Measurements from ENCODE around the gene TGM2.
A peak's percentile ranks its signal among the peaks of the same experiment; 100 is the strongest.

The TGM2 gene

GRCh38 chr20:38164069-38164468 is 1.0 kb downstream of the TGM2 start:
- Histone ChIP-seq H3K36me3 (ENCODE audit: insufficient read depth, low read length) (peaks cover 9% of the 10 kb centered on the region), H3K4me3 (ENCODE audit: low read depth in 1 of 2, low read length in 2 of 2) (peak overlapping the region in 1 of 2 donors; percentile 69), H3K27me3 (ENCODE audit: control insufficient read depth in 1 of 2, insufficient read depth in 2 of 2, low read length in 2 of 2) (no peaks in the 10 kb centered on the region), H3K9me3 (ENCODE audit: low read length) (no peaks in the 10 kb centered on the region), H3K4me1 (ENCODE audit: insufficient read depth, low read length) (peaks cover 16% of the 10 kb centered on the region), H3K9ac (ENCODE audit: low read length) (no peak overlapping the region), H3K27ac (ENCODE audit: low read depth, low read length) (no peak overlapping the region)

GRCh38 chr20:38162878-38163875 is 1.9 kb downstream of the TGM2 start:
- Histone ChIP-seq H3K9ac (ENCODE audit: low read length) (no peak overlapping the region), H3K36me3 (ENCODE audit: insufficient read depth, low read length) (peaks cover 13% of the 10 kb centered on the region), H3K4me1 (ENCODE audit: insufficient read depth, low read length) (peaks cover 20% of the 10 kb centered on the region), H3K27ac (ENCODE audit: low read depth, low read length) (no peak overlapping the region), H3K27me3 (ENCODE audit: control insufficient read depth in 1 of 2, insufficient read depth in 2 of 2, low read length in 2 of 2) (no peaks in the 10 kb centered on the region), H3K4me3 (ENCODE audit: low read depth in 1 of 2, low read length in 2 of 2) (no peak overlapping the region), H3K9me3 (ENCODE audit: low read length) (no peaks in the 10 kb centered on the region)

- no peaks in the 10 kb centered on the region for H3K9me3 ChIP-seq (ENCODE audit: low read length)
- no peaks in the 10 kb centered on the region for H3K27me3 ChIP-seq (ENCODE audit: control insufficient read depth in 1 of 2, insufficient read depth in 2 of 2, low read length in 2 of 2)
- H3K36me3 ChIP-seq (ENCODE audit: insufficient read depth, low read length): peaks cover 13% of the 10 kb centered on the region
- H3K9ac ChIP-seq (ENCODE audit: low read length): no peak overlapping the region
- H3K4me3 ChIP-seq (ENCODE audit: low read depth in 1 of 2, low read length in 2 of 2): no peak overlapping the region
- H3K27ac ChIP-seq (ENCODE audit: low read depth, low read length): no peak overlapping the region
- H3K4me1 ChIP-seq (ENCODE audit: insufficient read depth, low read length): peaks cover 31% of the 10 kb centered on the region
Observed at GRCh38 chr20:38162149-38162548, 2.9 kb downstream of the TGM2 start.

- Histone ChIP-seq H3K9ac (ENCODE audit: low read length) (no peak overlapping the region), H3K36me3 (ENCODE audit: insufficient read depth, low read length) (peaks cover 13% of the 10 kb centered on the region), H3K27ac (ENCODE audit: low read depth, low read length) (no peak overlapping the region), H3K4me1 (ENCODE audit: insufficient read depth, low read length) (peaks cover 38% of the 10 kb centered on the region), H3K9me3 (ENCODE audit: low read length) (no peaks in the 10 kb centered on the region), H3K4me3 (ENCODE audit: low read depth in 1 of 2, low read length in 2 of 2) (no peak overlapping the region), H3K27me3 (ENCODE audit: control insufficient read depth in 1 of 2, insufficient read depth in 2 of 2, low read length in 2 of 2) (no peaks in the 10 kb centered on the region)
Observed at GRCh38 chr20:38161412-38161774, 3.7 kb downstream of the TGM2 start.

DNA sequence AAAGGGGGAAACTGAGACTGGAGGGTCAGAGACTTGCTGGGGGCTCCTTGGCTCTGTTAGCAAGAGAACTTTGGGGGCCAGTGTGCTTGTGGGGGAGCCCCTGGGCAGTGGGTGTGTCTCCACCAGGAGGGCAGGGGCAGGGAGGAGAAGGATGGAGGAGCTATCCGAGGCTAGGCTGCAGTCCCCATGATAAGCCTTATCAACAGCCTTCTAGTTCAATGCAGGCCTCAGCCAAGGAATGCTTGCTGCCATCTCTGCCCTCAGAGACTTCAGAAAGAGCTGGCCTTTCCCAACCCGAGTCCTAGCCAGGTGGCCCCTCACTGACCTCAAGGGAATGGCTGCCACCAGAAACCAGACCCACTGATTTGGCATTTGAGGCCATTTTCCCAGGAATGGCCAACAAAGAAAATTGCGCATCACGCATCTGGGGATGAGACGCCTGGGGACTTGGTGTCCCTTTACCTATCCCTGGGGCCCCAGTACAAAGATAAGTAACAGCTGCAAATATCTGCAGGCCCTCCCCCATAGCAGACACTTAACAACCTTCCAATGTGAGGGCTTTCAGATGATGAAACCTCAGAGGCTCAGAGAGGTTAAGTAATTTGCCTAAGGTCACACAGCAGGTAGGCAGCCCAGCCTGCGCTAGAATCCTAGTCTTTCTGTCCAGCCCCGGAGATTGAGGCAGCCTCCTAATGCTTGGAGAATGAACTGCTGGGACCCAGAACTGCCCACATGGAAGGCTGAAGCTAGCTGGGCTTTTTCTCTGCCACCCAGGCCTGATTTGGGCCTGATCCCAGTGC is 4.9 kb downstream of the TGM2 start:
- Histone ChIP-seq H3K9ac (ENCODE audit: low read length) (no peak overlapping the region), H3K9me3 (ENCODE audit: low read length) (no peaks in the 10 kb centered on the region), H3K4me1 (ENCODE audit: insufficient read depth, low read length) (peaks cover 31% of the 10 kb centered on the region), H3K36me3 (ENCODE audit: insufficient read depth, low read length) (peaks cover 13% of the 10 kb centered on the region), H3K27me3 (ENCODE audit: control insufficient read depth in 1 of 2, insufficient read depth in 2 of 2, low read length in 2 of 2) (no peaks in the 10 kb centered on the region), H3K4me3 (ENCODE audit: low read depth in 1 of 2, low read length in 2 of 2) (no peak overlapping the region), H3K27ac (ENCODE audit: low read depth, low read length) (peak overlapping the region; percentile 4)

DNA sequence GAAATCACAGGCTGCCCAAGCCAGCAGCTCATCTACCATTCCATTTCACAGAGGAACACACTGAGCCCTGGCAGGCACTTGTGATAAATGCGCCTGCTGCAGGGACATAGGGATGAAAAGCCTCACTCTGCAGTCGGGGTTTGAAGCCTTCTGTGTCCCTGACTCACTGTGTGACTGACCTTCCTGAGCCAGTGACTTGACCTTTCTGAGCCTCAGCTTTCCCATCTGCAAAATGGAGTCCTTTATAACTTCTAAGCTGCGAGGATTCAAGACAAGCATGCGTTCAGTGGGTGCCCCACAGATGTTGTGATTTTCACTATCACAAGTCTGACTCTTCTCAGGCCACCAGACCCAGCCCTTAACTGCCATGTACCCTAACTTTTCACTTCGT is 5.5 kb downstream of the TGM2 start:
- Histone ChIP-seq H3K4me3 (ENCODE audit: low read depth in 1 of 2, low read length in 2 of 2) (no peak overlapping the region), H3K27me3 (ENCODE audit: control insufficient read depth in 1 of 2, insufficient read depth in 2 of 2, low read length in 2 of 2) (no peaks in the 10 kb centered on the region), H3K36me3 (ENCODE audit: insufficient read depth, low read length) (peaks cover 15% of the 10 kb centered on the region), H3K4me1 (ENCODE audit: insufficient read depth, low read length) (peaks cover 28% of the 10 kb centered on the region), H3K9me3 (ENCODE audit: low read length) (no peaks in the 10 kb centered on the region), H3K9ac (ENCODE audit: low read length) (no peak overlapping the region), H3K27ac (ENCODE audit: low read depth, low read length) (no peak overlapping the region)

DNA sequence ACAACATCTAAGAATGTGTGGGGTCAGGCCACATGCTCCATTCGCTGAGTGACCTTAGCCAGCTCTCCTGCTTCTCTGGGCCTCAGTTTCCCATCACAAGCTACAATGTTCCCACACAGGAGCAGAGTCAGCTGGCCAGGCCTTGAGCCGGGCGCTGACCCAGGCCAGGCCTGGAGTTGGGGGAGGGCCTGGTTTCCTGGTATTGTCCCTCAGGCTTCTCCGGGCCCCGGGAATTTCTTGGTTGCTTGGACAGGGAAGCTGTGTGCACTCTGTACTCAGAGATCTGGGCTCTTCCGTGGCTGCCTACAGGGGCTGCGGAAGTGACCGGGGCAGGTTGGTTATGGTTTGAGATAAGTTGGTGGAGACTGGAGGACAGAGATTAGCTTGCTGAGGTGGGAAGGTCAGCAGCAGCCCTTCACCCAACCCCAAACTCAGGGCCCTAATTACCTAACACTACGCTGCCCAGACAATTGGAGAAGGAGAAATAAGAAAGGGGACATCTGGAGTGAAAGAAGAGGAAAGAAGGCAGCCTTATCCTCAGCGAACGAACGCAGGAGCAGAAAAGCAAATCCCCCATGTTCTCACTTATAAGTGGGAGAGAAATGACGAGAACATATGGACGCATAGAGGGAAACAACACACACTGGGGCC is 6.2 kb downstream of the TGM2 start:
- H3K36me3 ChIP-seq (ENCODE audit: insufficient read depth, low read length): peaks cover 20% of the 10 kb centered on the region
- H3K9me3 ChIP-seq (ENCODE audit: low read length): no peaks in the 10 kb centered on the region
- peak overlapping the region; percentile 19 for H3K27ac ChIP-seq (ENCODE audit: low read depth, low read length)
- H3K27me3 ChIP-seq (ENCODE audit: control insufficient read depth in 1 of 2, insufficient read depth in 2 of 2, low read length in 2 of 2): no peaks in the 10 kb centered on the region
- H3K9ac ChIP-seq (ENCODE audit: low read length): no peak overlapping the region
- H3K4me3 ChIP-seq (ENCODE audit: low read depth in 1 of 2, low read length in 2 of 2): no peak overlapping the region
- H3K4me1 ChIP-seq (ENCODE audit: insufficient read depth, low read length): peaks cover 24% of the 10 kb centered on the region

GRCh38 chr20:38157635-38158495 is 7.2 kb downstream of the TGM2 start:
- H3K9ac ChIP-seq (ENCODE audit: low read length): no peak overlapping the region
- H3K4me1 ChIP-seq (ENCODE audit: insufficient read depth, low read length): peaks cover 26% of the 10 kb centered on the region
- no peak overlapping the region for H3K4me3 ChIP-seq (ENCODE audit: low read depth in 1 of 2, low read length in 2 of 2)
- no peaks in the 10 kb centered on the region for H3K9me3 ChIP-seq (ENCODE audit: low read length)
- peak overlapping the region; percentile 47 for H3K27ac ChIP-seq (ENCODE audit: low read depth, low read length)
- peaks cover 23% of the 10 kb centered on the region for H3K36me3 ChIP-seq (ENCODE audit: insufficient read depth, low read length)
- no peaks in the 10 kb centered on the region for H3K27me3 ChIP-seq (ENCODE audit: control insufficient read depth in 1 of 2, insufficient read depth in 2 of 2, low read length in 2 of 2)

- Histone ChIP-seq H3K27me3 (ENCODE audit: control insufficient read depth in 1 of 2, insufficient read depth in 2 of 2, low read length in 2 of 2) (no peaks in the 10 kb centered on the region), H3K27ac (ENCODE audit: low read depth, low read length) (peak overlapping the region; percentile 49), H3K36me3 (ENCODE audit: insufficient read depth, low read length) (peaks cover 23% of the 10 kb centered on the region), H3K9me3 (ENCODE audit: low read length) (no peaks in the 10 kb centered on the region), H3K9ac (ENCODE audit: low read length) (no peak overlapping the region), H3K4me1 (ENCODE audit: insufficient read depth, low read length) (peaks cover 34% of the 10 kb centered on the region), H3K4me3 (ENCODE audit: low read depth in 1 of 2, low read length in 2 of 2) (no peak overlapping the region)
Observed at GRCh38 chr20:38156888-38157634, 8.0 kb downstream of the TGM2 start.

DNA sequence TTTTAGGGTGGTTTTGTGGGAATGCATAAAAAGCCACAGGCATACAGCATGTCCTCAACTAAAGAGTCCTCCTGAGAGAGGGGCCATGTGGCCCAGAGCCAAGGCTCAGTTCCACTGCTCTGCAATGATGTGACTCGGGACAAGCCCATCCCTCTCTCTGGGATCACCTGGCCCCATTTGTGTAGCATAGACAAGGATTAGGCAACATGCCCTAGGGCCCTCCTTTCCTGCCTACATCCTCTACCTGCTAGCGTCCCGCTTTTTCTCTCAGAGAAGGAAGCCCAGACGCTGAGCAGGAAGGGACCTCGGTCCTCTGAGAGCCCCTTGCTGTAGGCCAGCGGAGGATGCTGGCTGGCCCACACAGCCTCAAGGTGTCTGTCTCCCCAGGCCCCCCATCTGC is 8.8 kb downstream of the TGM2 start:
- Histone ChIP-seq H3K4me3 (ENCODE audit: low read depth in 1 of 2, low read length in 2 of 2) (no peak overlapping the region), H3K36me3 (ENCODE audit: insufficient read depth, low read length) (peaks cover 23% of the 10 kb centered on the region), H3K9ac (ENCODE audit: low read length) (no peak overlapping the region), H3K9me3 (ENCODE audit: low read length) (no peaks in the 10 kb centered on the region), H3K27me3 (ENCODE audit: control insufficient read depth in 1 of 2, insufficient read depth in 2 of 2, low read length in 2 of 2) (no peaks in the 10 kb centered on the region), H3K4me1 (ENCODE audit: insufficient read depth, low read length) (peaks cover 42% of the 10 kb centered on the region), H3K27ac (ENCODE audit: low read depth, low read length) (peak overlapping the region; percentile 49)

Measured in muscle layer of colon (tissue), 2 donors.